ENCODE data around the gene TAOK2. TPM values are rescaled to one million over a fixed set of nuclear protein-coding genes. Genes with fewer than 3 reads are reported as not detected.
"Not testable (repeated sequence)": the region's sequence is repeated elsewhere in the genome, so short reads cannot be mapped to it uniquely, and the experiment has no call there.

TAOK2 gene
- total and polyA plus RNA-seq, 8 donors = 13.5 to 41.1 (median 18.0) TPM

- H3K27ac ChIP-seq = peak overlapping the region; percentile 70 to 90 (median 86)
- TF ChIP-seq CTCF (IDR thresholded peaks at IDR 0.05) = no peak
- peaks cover 0 to 16% (median 13%) of the 10 kb centered on the region in 3 donors for H3K4me1 ChIP-seq
- ATAC-seq = no peak
- 44 to 49% methylated on average over 12 of the region's 12 CpGs for WGBS, 2 donors
- H3K36me3 ChIP-seq = no peaks in the 10 kb centered on the region
- peak overlapping the region in 2 of 4 donors; percentile 99 to 100 for H3K4me3 ChIP-seq
- H3K9me3 ChIP-seq = no peaks in the 10 kb centered on the region
- intact Hi-C loops (cut with DNase I) = loop anchor here in 1 of 3 donors (5.0 kb wide), 1 partner anchor 35 kb away; the partner anchor contains the start of gene TMEM219
- no peak for DNase-seq
- no peak for FAIRE-seq
- no peaks in the 10 kb centered on the region for H3K27me3 ChIP-seq
These were observed 46.4 kb upstream of the TAOK2 start for GRCh38 chr16:29927070-29927905.

GRCh38 chr16:29931750-29932149 lies 41.9 kb upstream of the TAOK2 start:
- intact Hi-C loops (cut with DNase I); DNase-seq; H3K9me3 ChIP-seq; FAIRE-seq; ATAC-seq; H3K27me3 ChIP-seq; H3K4me3 ChIP-seq; H3K4me1 ChIP-seq; H3K36me3 ChIP-seq; H3K27ac ChIP-seq: not testable (repeated sequence)
- WGBS, 2 donors = 89 to 94% methylated on average over 2 of the region's 2 CpGs

GRCh38 chr16:29940656-29941055 lies 33.0 kb upstream of the TAOK2 start:
- Histone ChIP-seq H3K4me1 (no peaks in the 10 kb centered on the region), H3K4me3 (no peak overlapping the region), H3K27ac (no peak overlapping the region), H3K36me3 (no peaks in the 10 kb centered on the region), H3K27me3 (no peaks in the 10 kb centered on the region), H3K9me3 (no peaks in the 10 kb centered on the region)
- FAIRE-seq = no peak
- intact Hi-C loops (cut with DNase I) = no loop called here
- ATAC-seq = no peak
- no peak for DNase-seq
- WGBS, 2 donors = 44 to 49% methylated on average over 4 of the region's 4 CpGs
- no peak for TF ChIP-seq CTCF (IDR thresholded peaks at IDR 0.05)

GRCh38 chr16:29943846-29944799 lies 29.5 kb upstream of the TAOK2 start:
- no peaks in the 10 kb centered on the region for H3K9me3 ChIP-seq
- 51 to 57% methylated on average over 11 of the region's 11 CpGs for WGBS, 2 donors
- intact Hi-C loops (cut with DNase I) = no loop called here
- peak in 4 of 6 donors; percentile 34 to 67 (median 43) for DNase-seq
- H3K36me3 ChIP-seq = no peaks in the 10 kb centered on the region
- H3K4me3 ChIP-seq = no peak overlapping the region
- peak; percentile 96 to 98 (median 96) for ATAC-seq
- FAIRE-seq = no peak
- no peak for TF ChIP-seq CTCF (IDR thresholded peaks at IDR 0.05)
- no peaks in the 10 kb centered on the region for H3K27me3 ChIP-seq
- peak overlapping the region; percentile 34 to 73 (median 42) for H3K27ac ChIP-seq
- no peaks in the 10 kb centered on the region for H3K4me1 ChIP-seq

- Histone ChIP-seq H3K4me3 (no peak overlapping the region), H3K27ac (no peak overlapping the region), H3K9me3 (no peaks in the 10 kb centered on the region), H3K27me3 (no peaks in the 10 kb centered on the region), H3K4me1 (no peaks in the 10 kb centered on the region), H3K36me3 (no peaks in the 10 kb centered on the region)
- WGBS, 2 donors = 73 to 85% methylated on average over 2 of the region's 2 CpGs
- no peak for TF ChIP-seq CTCF (IDR thresholded peaks at IDR 0.05)
- DNase-seq (no peak), FAIRE-seq (no peak), ATAC-seq (no peak)
- intact Hi-C loops (cut with DNase I) = no loop called here
These were observed 25.8 kb upstream of the TAOK2 start for GRCh38 chr16:29947897-29948296.

Data from pancreas (tissue), 10 donors.